Gastroesophageal sphincter (tissue), 4 donors: Measurements from ENCODE around the gene C5. TPM values are rescaled to one million over a fixed set of nuclear protein-coding genes. Genes with fewer than 3 reads are reported as not detected.

Source experiments
- ATAC-seq: fragments of 150-250 bp; one replicate; pipeline ENCODE4 v1.9.1; 2016; ENCODE audit warnings: mild to moderate bottlenecking, moderate library complexity
- H3K27ac ChIP-seq, 4 donors: fragments of 200-600 bp; sonication (generic) in 3 of 4; 1 replicate in 3 of 4; 2 replicates in 1 of 4; pipeline ENCODE4 v1.5.1; 2016 to 2019
- H3K27me3 ChIP-seq: fragments of 200-600 bp; sonication (generic); one replicate; pipeline ENCODE4 v1.5.1; 2019
- H3K36me3 ChIP-seq, 2 donors: fragments of 200-600 bp; sonication (generic); one replicate each; pipeline ENCODE4 v1.5.1; 2019; ENCODE audit warnings: control low read depth in 1 of 2
- H3K4me1 ChIP-seq, 3 donors: fragments of 200-600 bp; sonication (generic); 1 replicate in 2 of 3; 2 replicates in 1 of 3; pipeline ENCODE4 v1.5.1; 2016 to 2019; ENCODE audit warnings: control low read depth in 2 of 3
- H3K4me3 ChIP-seq, 2 donors: fragments of 200-600 bp; sonication (generic); one replicate each; pipeline ENCODE4 v1.5.1; 2019; ENCODE audit warnings: mild to moderate bottlenecking in 1 of 2, moderate library complexity in 1 of 2
- H3K9me3 ChIP-seq, 3 donors: fragments of 200-600 bp; sonication (generic); one replicate each; pipeline ENCODE4 v1.5.1; 2017 to 2019; ENCODE audit warnings: control low read depth in 2 of 3
- EP300 ChIP-seq: sonication (generic); formaldehyde crosslinking; IDR thresholded peaks from one replicate; pipeline ENCODE4 v1.6.1; 2017; ENCODE audit warnings: antibody characterized with exemption, mild to moderate bottlenecking
- POLR2A ChIP-seq, 2 donors: fragments of 450-650 bp; IDR thresholded peaks; one replicate each; pipeline ENCODE4 v1.6.1; 2017; ENCODE audit warnings: antibody characterized with exemption in 2 of 2, mild to moderate bottlenecking in 2 of 2, moderate library complexity in 1 of 2
- POLR2AphosphoS5 ChIP-seq: sonication (generic); formaldehyde crosslinking; IDR thresholded peaks from one replicate; pipeline ENCODE4 v1.6.1; 2017; ENCODE audit warnings: antibody characterized with exemption
- WGBS, 2 donors: methylation state at CpG; one replicate each; pipeline ENCODE4 v1.1.5; 2018; ENCODE audit warnings: low coverage in 1 of 2; 5-methylcytosine and 5-hydroxymethylcytosine counted together
- total RNA-seq, 4 donors: library from RNA; depleted of rRNA; stranded (reverse); fragments of >200 nt; gene quantifications; one replicate each; pipeline ENCODE4 v1.1.0, GENCODE V29; 2016
- TF ChIP-seq, protein P1 (sequence below), 4 experiments: fragments of 200-600 bp in 2 of 4; fragments of 450-650 bp in 2 of 4; sonication (generic) in 1 of 4; IDR thresholded peaks; one replicate each; pipeline ENCODE4 v1.5.1; 2017 to 2019; ENCODE audit warnings: antibody characterized with exemption in 4 of 4, mild to moderate bottlenecking in 2 of 4, moderate library complexity in 2 of 4

Gene C5
- total RNA-seq, 4 donors from 2014 or later: 2.7 to 8.9 (median 6.3) TPM

DNA sequence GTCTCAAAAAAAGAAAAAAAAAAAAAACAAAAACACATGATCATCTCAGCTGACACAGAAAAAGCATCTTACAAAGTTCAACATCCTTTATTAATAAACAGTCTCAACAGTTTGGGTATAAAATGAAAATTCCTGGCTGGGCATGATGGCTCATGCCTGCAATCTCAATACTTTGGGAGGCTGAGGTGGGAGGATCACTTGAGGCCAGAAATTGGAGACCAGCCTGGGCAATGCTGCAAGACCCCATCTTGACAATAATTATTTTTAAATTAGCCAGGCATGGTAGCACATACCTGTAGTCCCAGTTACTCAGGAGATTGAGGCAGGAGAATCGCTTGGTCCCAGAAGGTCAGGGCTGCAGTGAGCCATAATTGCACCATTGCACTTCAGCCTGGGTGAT, 16.8 kb upstream of the C5 start:
- ATAC-seq: no peak
- TF ChIP-seq POLR2A (IDR thresholded peaks at IDR 0.05): no peak
- no peak for TF ChIP-seq POLR2AphosphoS5
- TF ChIP-seq EP300: no peak
- TF ChIP-seq, protein P1, sequence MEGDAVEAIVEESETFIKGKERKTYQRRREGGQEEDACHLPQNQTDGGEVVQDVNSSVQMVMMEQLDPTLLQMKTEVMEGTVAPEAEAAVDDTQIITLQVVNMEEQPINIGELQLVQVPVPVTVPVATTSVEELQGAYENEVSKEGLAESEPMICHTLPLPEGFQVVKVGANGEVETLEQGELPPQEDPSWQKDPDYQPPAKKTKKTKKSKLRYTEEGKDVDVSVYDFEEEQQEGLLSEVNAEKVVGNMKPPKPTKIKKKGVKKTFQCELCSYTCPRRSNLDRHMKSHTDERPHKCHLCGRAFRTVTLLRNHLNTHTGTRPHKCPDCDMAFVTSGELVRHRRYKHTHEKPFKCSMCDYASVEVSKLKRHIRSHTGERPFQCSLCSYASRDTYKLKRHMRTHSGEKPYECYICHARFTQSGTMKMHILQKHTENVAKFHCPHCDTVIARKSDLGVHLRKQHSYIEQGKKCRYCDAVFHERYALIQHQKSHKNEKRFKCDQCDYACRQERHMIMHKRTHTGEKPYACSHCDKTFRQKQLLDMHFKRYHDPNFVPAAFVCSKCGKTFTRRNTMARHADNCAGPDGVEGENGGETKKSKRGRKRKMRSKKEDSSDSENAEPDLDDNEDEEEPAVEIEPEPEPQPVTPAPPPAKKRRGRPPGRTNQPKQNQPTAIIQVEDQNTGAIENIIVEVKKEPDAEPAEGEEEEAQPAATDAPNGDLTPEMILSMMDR (IDR thresholded peaks at IDR 0.05): no peak
- H3K4me1 ChIP-seq: no peaks in the 10 kb centered on the region

DNA sequence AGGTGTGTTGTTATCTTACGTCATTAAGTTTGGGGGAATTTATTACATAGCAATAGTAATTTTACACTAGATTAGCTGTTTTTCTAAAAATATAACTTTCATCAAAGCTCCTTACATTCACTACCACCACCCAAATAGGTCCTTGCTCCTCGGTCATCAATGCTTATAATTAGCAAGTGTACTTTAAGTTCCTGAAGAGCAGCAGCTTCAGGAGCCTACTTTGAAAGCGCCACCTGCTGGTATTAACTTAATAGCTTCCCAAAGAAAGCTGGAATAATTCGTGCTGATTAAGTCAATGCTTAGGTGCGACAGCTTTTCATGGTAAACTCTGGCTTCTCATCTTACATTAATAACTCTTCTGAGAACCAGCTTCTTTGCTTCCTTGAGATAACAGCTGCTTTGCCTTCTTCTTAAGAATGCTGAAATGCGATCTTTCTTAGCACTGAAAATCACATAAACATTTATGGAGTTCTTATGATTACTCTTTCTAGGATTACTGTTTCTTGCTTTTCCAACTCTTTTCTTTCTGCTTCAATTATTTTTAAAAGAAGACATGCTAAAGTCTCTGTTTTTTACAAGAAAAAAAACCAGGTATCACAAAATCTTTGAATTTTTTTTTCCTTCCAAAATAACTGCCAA, 10.0 kb upstream of the C5 start:
- H3K4me3 ChIP-seq: no peak overlapping the region
- no peaks in the 10 kb centered on the region for H3K27me3 ChIP-seq
- WGBS, 2 donors: 16 to 21% methylated on average over 5 to 6 of the region's 6 CpGs
- H3K27ac ChIP-seq: no peak overlapping the region
- H3K36me3 ChIP-seq: peaks cover 0 to 25% of the 10 kb centered on the region in 2 donors
- TF ChIP-seq, protein P1 (IDR thresholded peaks at IDR 0.05): peak; percentile 62 to 80 (median 76)
- TF ChIP-seq POLR2A (IDR thresholded peaks at IDR 0.05): no peak
- peaks cover 0 to 5% (median 0%) of the 10 kb centered on the region in 3 donors for H3K4me1 ChIP-seq
- ATAC-seq: no peak
- no peaks in the 10 kb centered on the region for H3K9me3 ChIP-seq

More for the DNA sequence above, 16.8 kb upstream of the C5 start:
- H3K4me3 ChIP-seq: no peak overlapping the region
- no peaks in the 10 kb centered on the region for H3K27me3 ChIP-seq
- no peaks in the 10 kb centered on the region for H3K9me3 ChIP-seq
- 60 to 100% methylated on average over 1 of the region's 1 CpG for whole genome bisulfite sequencing, 2 donors
- peaks cover 0 to 15% of the 10 kb centered on the region in 2 donors for H3K36me3 ChIP-seq
- no peak overlapping the region for H3K27ac ChIP-seq

DNA sequence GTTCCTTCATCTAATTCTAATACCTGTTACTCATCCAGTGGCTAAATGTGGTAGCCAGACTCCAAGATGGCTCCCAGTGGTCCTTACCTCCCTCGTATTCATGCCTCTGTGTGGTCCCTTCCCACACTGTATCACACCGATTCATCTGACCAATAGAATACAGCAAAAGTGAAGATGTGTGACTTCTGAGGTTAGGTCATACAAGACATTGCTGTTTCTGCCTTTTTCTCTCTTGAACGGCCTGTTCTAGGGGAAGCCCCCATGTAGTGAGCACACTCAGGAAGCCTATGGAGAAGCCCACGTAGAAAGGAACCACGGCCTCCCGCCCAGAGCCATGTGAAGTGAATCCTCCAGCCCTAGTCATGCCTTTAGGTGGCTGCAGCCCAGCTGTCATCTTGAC, 9.4 kb upstream of the C5 start:
- Histone ChIP-seq H3K4me1 (peaks cover 0 to 5% (median 0%) of the 10 kb centered on the region in 3 donors), H3K27me3 (no peaks in the 10 kb centered on the region), H3K9me3 (no peaks in the 10 kb centered on the region), H3K27ac (no peak overlapping the region), H3K36me3 (peaks cover 0 to 30% of the 10 kb centered on the region in 2 donors), H3K4me3 (no peak overlapping the region)
- WGBS, 2 donors: 86 to 92% methylated on average over 5 to 6 of the region's 6 CpGs
- ATAC-seq: no peak
- TF ChIP-seq, protein P1 (IDR thresholded peaks at IDR 0.05): no peak
- TF ChIP-seq POLR2A (IDR thresholded peaks at IDR 0.05) (no peak), POLR2AphosphoS5 (no peak), EP300 (no peak)

DNA sequence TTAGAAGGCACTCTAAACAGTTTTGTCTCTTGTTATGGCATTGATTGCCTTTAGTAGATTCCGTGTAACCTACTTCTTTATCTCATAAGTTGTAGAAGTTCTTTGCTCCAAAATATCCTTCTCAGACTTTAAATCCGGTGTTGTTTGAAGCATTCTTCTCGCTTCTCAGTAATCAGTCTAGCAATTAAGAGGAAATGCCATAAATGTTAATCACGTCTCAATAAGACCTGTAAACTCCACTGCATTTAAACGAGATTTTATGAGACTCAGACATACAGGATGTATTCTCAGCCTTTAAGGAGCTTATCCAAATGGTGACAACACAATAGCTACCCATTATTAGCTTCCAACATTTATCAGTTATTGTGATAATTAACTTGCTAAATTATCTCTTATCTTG, 7.7 kb upstream of the C5 start:
- no peak overlapping the region for H3K27ac ChIP-seq
- no peaks in the 10 kb centered on the region for H3K27me3 ChIP-seq
- no peak overlapping the region for H3K4me3 ChIP-seq
- H3K36me3 ChIP-seq: peaks cover 0 to 30% of the 10 kb centered on the region in 2 donors
- WGBS, 2 donors: 82 to 86% methylated on average over 5 of the region's 5 CpGs
- H3K4me1 ChIP-seq: peaks cover 0 to 5% (median 0%) of the 10 kb centered on the region in 3 donors
- ATAC-seq: no peak
- no peaks in the 10 kb centered on the region for H3K9me3 ChIP-seq
- TF ChIP-seq EP300 (no peak), POLR2AphosphoS5 (no peak), POLR2A (IDR thresholded peaks at IDR 0.05) (no peak)
- TF ChIP-seq, protein P1 (IDR thresholded peaks at IDR 0.05): no peak

DNA sequence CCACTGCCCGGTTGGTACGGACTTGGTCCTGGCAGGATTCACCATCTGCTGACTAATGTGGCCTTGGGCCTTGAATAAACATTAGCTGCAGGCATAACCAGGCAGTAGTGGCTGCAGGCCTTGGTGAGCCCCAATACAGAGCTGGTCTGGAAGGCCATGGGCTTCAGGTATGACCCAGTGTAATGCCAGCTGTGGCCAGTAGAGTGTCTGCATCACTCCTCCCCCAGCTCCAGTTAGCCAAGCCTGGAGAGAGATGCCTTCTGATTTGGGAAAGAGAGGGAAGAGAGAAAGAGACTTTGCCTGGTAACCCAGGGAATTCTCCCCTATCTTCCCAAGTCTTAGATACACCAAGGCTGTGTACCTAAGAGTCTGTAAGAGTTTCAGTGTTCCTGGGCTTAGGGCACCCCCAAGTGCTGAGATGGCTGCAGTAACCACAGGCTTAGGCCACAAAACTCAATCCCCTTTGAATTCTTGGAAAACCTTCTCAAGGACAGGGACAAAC, 5.6 kb upstream of the C5 start:
- TF ChIP-seq POLR2A (IDR thresholded peaks at IDR 0.05) (no peak), EP300 (no peak), POLR2AphosphoS5 (no peak)
- TF ChIP-seq, protein P1 (IDR thresholded peaks at IDR 0.05): no peak
- Histone ChIP-seq H3K27me3 (no peaks in the 10 kb centered on the region), H3K27ac (no peak overlapping the region), H3K9me3 (no peaks in the 10 kb centered on the region), H3K36me3 (peaks cover 0 to 30% of the 10 kb centered on the region in 2 donors), H3K4me1 (peaks cover 0 to 5% (median 0%) of the 10 kb centered on the region in 3 donors), H3K4me3 (no peak overlapping the region)
- WGBS, 2 donors: no CpG with 5 or more reads among the region's 2 CpGs
- ATAC-seq: no peak
